Loucy (cell line): ENCODE measurements around the gene RAI1.

ENCODE experiments used
- CTCF ChIP-seq: fragments of 200-600 bp; sonication (generic); conservative IDR thresholded peaks from 2 replicates; pipeline ENCODE4 v1.5.1; 2014; ENCODE audit warnings: mild to moderate bottlenecking, antibody characterized with exemption, low read length
- EZH2phosphoT487 ChIP-seq: fragments of 200-600 bp; IDR thresholded peaks from 2 replicates; pipeline ENCODE4 v1.6.1; 2018; ENCODE audit warnings: antibody characterized with exemption, mild to moderate bottlenecking, moderate library complexity, borderline replicate concordance

- TF ChIP-seq CTCF (no peak), EZH2phosphoT487 (no peak)
Measured at GRCh38 chr17:17670701-17671305, 10.5 kb upstream of the RAI1 start.
